ENCODE results near the gene U2SURP. TPM values are rescaled to one million over a fixed set of nuclear protein-coding genes. Genes with fewer than 3 reads are reported as not detected.
"Not testable (repeated sequence)": the region's sequence is repeated elsewhere in the genome, so short reads cannot be mapped to it uniquely, and the experiment has no call there.

U2SURP gene
- total and polyA plus RNA-seq, 10 of the 15 experiments (the other 5 are each of a cell fraction or from before 2014, with no cell fraction given) = 76.3 to 277 (median 150) TPM

- H3K9ac ChIP-seq (ENCODE audit: control insufficient read depth, insufficient read depth, low read length); H3K27ac ChIP-seq (ENCODE audit: control insufficient read depth, insufficient read depth); H3K4me1 ChIP-seq (ENCODE audit: control insufficient read depth, insufficient read depth, low read length); H3K4me3 ChIP-seq; DNase-seq (ENCODE audit: low read depth, low spot score); BruUV-seq (replicated peaks); intact Hi-C loops (cut with micrococcal nuclease; ENCODE audit: unreplicated experiment); H3K27me3 ChIP-seq (replicated peaks in 1 of 2; ENCODE audit: control insufficient read depth in 2 of 2, insufficient read depth in 2 of 2, low read length in 1 of 2); H3K79me2 ChIP-seq (ENCODE audit: control insufficient read depth, insufficient read depth, low read length); in situ Hi-C loops (cut with MboI); H4K20me1 ChIP-seq (ENCODE audit: control insufficient read depth, insufficient read depth); H3K4me2 ChIP-seq (ENCODE audit: control insufficient read depth, insufficient read depth); H3K9me3 ChIP-seq (replicated peaks; ENCODE audit: control insufficient read depth, insufficient read depth, low read length); H3K36me3 ChIP-seq (ENCODE audit: control insufficient read depth in 2 of 2, insufficient read depth in 2 of 2, low read length in 1 of 2); FAIRE-seq: not testable (repeated sequence)
- CTCF ChIA-PET = interaction anchor here (0.8 to 2.6 kb wide), 20 partner anchors 9 to 686 kb away, joined by 3 to 58 read pairs (median 4); partner anchors contain the start of gene U2SURP
- peak; percentile 80 for TF ChIP-seq RAD51 (IDR thresholded peaks at IDR 0.05)
- peak overlapping the region; percentile 35; the same call in 1 of the 2 replicates for H2AFZ ChIP-seq (ENCODE audit: control insufficient read depth, low read depth, low read length)
- POLR2A ChIA-PET = interaction anchor here (1.7 kb wide), 1 partner anchor 135 kb away, joined by 4 read pairs; no protein-coding TSS in a partner anchor
- RAD21 ChIA-PET (ENCODE audit: unreplicated experiment) = interaction anchor here (0.7 to 2.6 kb wide), 4 partner anchors 11 to 159 kb away, joined by 3 to 19 read pairs (median 9); no protein-coding TSS in a partner anchor
- ATAC-seq = peak; percentile 16; the same call in 2 of the 3 replicates
- 94% methylated on average over 2 of the region's 2 CpGs for WGBS (ENCODE audit: insufficient coverage, insufficient replicate concordance, low lambda C conversion rate, missing lambda C conversion rate)
- SMC1A ChIA-PET (ENCODE audit: uncharacterized antibody, unreplicated experiment) = interaction anchor here (0.7 to 2.2 kb wide), 5 partner anchors 14 to 159 kb away, joined by 3 to 25 read pairs (median 4); partner anchors contain the start of gene U2SURP
Measured at GRCh38 chr3:142988221-142988620, 13.1 kb upstream of the U2SURP start.

GRCh38 chr3:142988826-142989225 is 12.5 kb upstream of the U2SURP start:
- intact Hi-C loops (cut with micrococcal nuclease; ENCODE audit: unreplicated experiment); H4K20me1 ChIP-seq (ENCODE audit: control insufficient read depth, insufficient read depth); H3K79me2 ChIP-seq (ENCODE audit: control insufficient read depth, insufficient read depth, low read length); BruUV-seq (replicated peaks); H2AFZ ChIP-seq (ENCODE audit: control insufficient read depth, low read depth, low read length); RAD21 ChIA-PET (ENCODE audit: unreplicated experiment); in situ Hi-C loops (cut with MboI); H3K9me3 ChIP-seq (replicated peaks; ENCODE audit: control insufficient read depth, insufficient read depth, low read length); H3K27me3 ChIP-seq (replicated peaks in 1 of 2; ENCODE audit: control insufficient read depth in 2 of 2, insufficient read depth in 2 of 2, low read length in 1 of 2); H3K36me3 ChIP-seq (ENCODE audit: control insufficient read depth in 2 of 2, insufficient read depth in 2 of 2, low read length in 1 of 2); H3K27ac ChIP-seq (ENCODE audit: control insufficient read depth, insufficient read depth); POLR2A ChIA-PET; ATAC-seq; H3K9ac ChIP-seq (ENCODE audit: control insufficient read depth, insufficient read depth, low read length); H3K4me1 ChIP-seq (ENCODE audit: control insufficient read depth, insufficient read depth, low read length); DNase-seq (ENCODE audit: low read depth, low spot score); H3K4me3 ChIP-seq; FAIRE-seq; H3K4me2 ChIP-seq (ENCODE audit: control insufficient read depth, insufficient read depth): not testable (repeated sequence)
- CTCF ChIA-PET = interaction anchor here (9.8 kb wide), 1 partner anchor 159 kb away, joined by 136 read pairs; no protein-coding TSS in a partner anchor
- WGBS (ENCODE audit: insufficient coverage, insufficient replicate concordance, low lambda C conversion rate, missing lambda C conversion rate) = 100% methylated on average over 2 of the region's 3 CpGs
- SMC1A ChIA-PET (ENCODE audit: uncharacterized antibody, unreplicated experiment) = interaction anchor here (1.2 kb wide), 1 partner anchor 13 kb away, joined by 5 read pairs; the partner anchor contains the start of gene U2SURP
